Breast epithelium (tissue), 4 donors: Measurements from ENCODE around the gene RFNG. TPM values are rescaled to one million over a fixed set of nuclear protein-coding genes. Genes with fewer than 3 reads are reported as not detected.
A peak's percentile ranks its signal among the peaks of the same experiment; 100 is the strongest.

Source experiments
- DNase-seq, 2 donors: peaks; one replicate each; pipeline ENCODE4 v3.0.0-alpha.2; 2019; ENCODE audit warnings: low spot score in 2 of 2
- H3K27ac ChIP-seq, 2 donors: fragments of 200-600 bp; sonication (generic) in 1 of 2; one replicate each; pipeline ENCODE4 v1.5.1; 2016 to 2019; ENCODE audit warnings: mild to moderate bottlenecking in 1 of 2
- H3K27me3 ChIP-seq, 2 donors: fragments of 200-600 bp; sonication (generic) in 1 of 2; one replicate each; pipeline versions ENCODE4 v1.5.1 to v1.6.0; 2017 to 2019; ENCODE audit warnings: control low read depth in 1 of 2, mild to moderate bottlenecking in 1 of 2
- H3K36me3 ChIP-seq: fragments of 200-600 bp; one replicate; pipeline ENCODE4 v1.5.1; 2019
- H3K4me1 ChIP-seq, 2 donors: fragments of 200-600 bp; sonication (generic); one replicate each; pipeline ENCODE4 v1.5.1; 2016 to 2019; ENCODE audit warnings: control low read depth in 1 of 2
- H3K4me3 ChIP-seq, 3 donors: fragments of 200-600 bp; sonication (generic); 1 replicate in 2 of 3; 2 replicates in 1 of 3; pipeline ENCODE4 v1.5.1; 2016 to 2019; ENCODE audit warnings: mild to moderate bottlenecking in 3 of 3, moderate library complexity in 2 of 3
- H3K9me3 ChIP-seq, 2 donors: fragments of 200-600 bp; sonication (generic) in 1 of 2; one replicate each; pipeline ENCODE4 v1.5.1; 2016 to 2019; ENCODE audit warnings: control low read depth in 1 of 2
- CTCF ChIP-seq, 3 donors: fragments of 450-650 bp; IDR thresholded peaks; one replicate each; pipeline ENCODE4 v1.5.1; 2016 to 2017; ENCODE audit warnings: antibody characterized with exemption in 3 of 3, mild to moderate bottlenecking in 3 of 3, moderate library complexity in 3 of 3
- POLR2A ChIP-seq: fragments of 450-650 bp; IDR thresholded peaks from one replicate; pipeline ENCODE4 v1.6.1; 2016; ENCODE audit warnings: antibody characterized with exemption, mild to moderate bottlenecking, moderate library complexity
- POLR2AphosphoS5 ChIP-seq, 3 donors: sonication (generic); formaldehyde crosslinking; IDR thresholded peaks; one replicate each; pipeline ENCODE4 v1.6.1; 2017; ENCODE audit warnings: antibody characterized with exemption in 3 of 3
- intact Hi-C: fragments of 100-400 bp; cut with DNase I; formaldehyde crosslinking; loops from one replicate; pipeline ENCODE4 v1.15.1; 2023; ENCODE audit warnings: low total_unique reads
- total RNA-seq, 3 donors: library from RNA; depleted of rRNA; stranded (reverse); fragments of >200 nt; gene quantifications; one replicate each; pipeline ENCODE4 v1.1.0, GENCODE V29; 2016

RFNG gene
- total RNA-seq, 3 donors from 2014 or later, result 30.5 to 49.4 (median 31.8) TPM

DNA sequence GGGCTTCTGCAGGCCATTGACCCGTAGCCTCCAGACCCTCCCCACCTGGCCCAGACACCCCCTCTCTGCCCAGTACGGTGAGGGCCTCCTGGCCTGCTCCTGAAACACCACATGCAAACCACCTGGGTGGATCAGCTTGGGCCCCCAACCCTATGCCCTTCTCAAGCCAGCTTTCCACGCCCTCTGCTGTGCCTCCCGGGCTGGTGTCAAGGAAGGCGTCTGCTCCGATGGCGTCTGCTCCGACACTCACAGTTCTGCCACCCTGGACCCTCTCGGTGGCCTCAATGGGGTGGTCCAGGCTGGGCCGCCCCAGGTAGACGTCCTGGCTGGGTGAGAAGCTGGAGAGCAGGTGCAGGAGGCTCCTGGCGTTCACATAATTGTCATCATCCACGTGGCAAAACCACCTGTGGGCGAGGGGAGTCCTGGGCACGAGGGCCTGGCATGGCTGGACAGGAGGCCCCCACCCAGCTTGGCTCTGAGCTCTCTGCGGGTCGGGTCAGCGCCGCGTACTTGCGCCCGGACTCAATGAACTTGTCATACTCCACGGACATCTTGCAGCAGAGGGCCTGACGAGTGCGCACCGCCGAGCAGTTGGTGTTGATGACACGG is 1.4 kb downstream of the RFNG start:
- H3K4me1 ChIP-seq, result peaks cover 6 to 23% of the 10 kb centered on the region in 2 donors
- H3K9me3 ChIP-seq, result no peaks in the 10 kb centered on the region
- H3K36me3 ChIP-seq, result no peaks in the 10 kb centered on the region
- H3K27ac ChIP-seq, result peak overlapping the region; percentile 55 to 84
- H3K4me3 ChIP-seq, result peak overlapping the region; percentile 79 to 98 (median 79)
- TF ChIP-seq POLR2AphosphoS5 (IDR thresholded peaks at IDR 0.05) (no peak), POLR2A (no peak), CTCF (IDR thresholded peaks at IDR 0.05) (no peak)
- no peaks in the 10 kb centered on the region for H3K27me3 ChIP-seq
- no peak for DNase-seq
- intact Hi-C loops, result no loop called here

- TF ChIP-seq CTCF (IDR thresholded peaks at IDR 0.05) (no peak), POLR2A (no peak), POLR2AphosphoS5 (IDR thresholded peaks at IDR 0.05) (no peak)
- no peaks in the 10 kb centered on the region for H3K27me3 ChIP-seq
- no peaks in the 10 kb centered on the region for H3K36me3 ChIP-seq
- H3K27ac ChIP-seq, result no peak overlapping the region
- intact Hi-C loops, result no loop called here
- H3K9me3 ChIP-seq, result no peaks in the 10 kb centered on the region
- peaks cover 6 to 23% of the 10 kb centered on the region in 2 donors for H3K4me1 ChIP-seq
- DNase-seq, result no peak
- no peak overlapping the region for H3K4me3 ChIP-seq
Measured at GRCh38 chr17:82049521-82049971, 2.1 kb downstream of the RFNG start.

- TF ChIP-seq POLR2A (no peak), CTCF (IDR thresholded peaks at IDR 0.05) (no peak), POLR2AphosphoS5 (IDR thresholded peaks at IDR 0.05) (no peak)
- Histone ChIP-seq H3K4me1 (peaks cover 6 to 23% of the 10 kb centered on the region in 2 donors), H3K27ac (no peak overlapping the region), H3K27me3 (no peaks in the 10 kb centered on the region), H3K36me3 (no peaks in the 10 kb centered on the region), H3K9me3 (no peaks in the 10 kb centered on the region), H3K4me3 (no peak overlapping the region)
- intact Hi-C loops, result no loop called here
- no peak for DNase-seq
Measured at GRCh38 chr17:82049106-82049505, 2.5 kb downstream of the RFNG start.

- H3K36me3 ChIP-seq, result no peaks in the 10 kb centered on the region
- H3K27ac ChIP-seq, result no peak overlapping the region
- peaks cover 6 to 21% of the 10 kb centered on the region in 2 donors for H3K4me1 ChIP-seq
- H3K27me3 ChIP-seq, result no peaks in the 10 kb centered on the region
- intact Hi-C loops, result no loop called here
- no peak for TF ChIP-seq POLR2AphosphoS5 (IDR thresholded peaks at IDR 0.05)
- no peak for TF ChIP-seq CTCF (IDR thresholded peaks at IDR 0.05)
- no peak for TF ChIP-seq POLR2A
- no peak for DNase-seq
- H3K9me3 ChIP-seq, result no peaks in the 10 kb centered on the region
- no peak overlapping the region for H3K4me3 ChIP-seq
Measured at GRCh38 chr17:82048571-82048971, 3.0 kb downstream of the RFNG start.

DNA sequence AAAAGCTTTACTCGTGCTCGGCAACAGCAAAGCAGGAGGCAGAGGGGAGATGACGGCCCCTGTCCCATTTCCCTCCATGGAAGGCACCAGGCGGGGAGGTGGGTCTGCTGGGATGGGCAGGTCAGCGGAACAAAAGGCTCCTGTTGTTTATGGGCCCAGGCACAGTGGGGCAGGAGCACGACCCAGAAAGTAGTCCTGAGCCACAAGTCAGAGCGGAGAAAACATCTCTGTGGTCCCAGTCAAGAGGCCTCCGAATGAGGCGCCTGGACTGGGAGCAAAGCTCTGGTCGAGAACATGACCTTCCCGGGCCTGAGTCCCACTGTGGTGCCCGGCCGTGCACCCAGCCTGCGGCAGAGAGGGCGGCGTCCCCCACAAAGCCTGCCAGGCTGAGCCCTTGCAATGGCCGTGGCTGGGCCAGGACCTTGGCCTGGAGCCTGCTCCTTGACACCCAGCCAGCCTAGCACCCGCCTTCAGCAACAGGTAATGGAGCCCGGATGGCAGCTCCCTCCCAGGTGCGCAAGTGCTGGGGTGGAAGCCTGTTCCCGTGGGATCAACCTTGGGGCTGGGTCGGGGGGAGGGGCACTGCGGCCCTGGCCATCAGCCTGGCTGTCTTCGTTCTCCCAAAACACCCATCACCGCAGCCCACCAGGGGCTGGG is 3.6 kb downstream of the RFNG start:
- Histone ChIP-seq H3K4me3 (no peak overlapping the region), H3K27ac (no peak overlapping the region), H3K36me3 (no peaks in the 10 kb centered on the region), H3K4me1 (peaks cover 6 to 16% of the 10 kb centered on the region in 2 donors), H3K9me3 (no peaks in the 10 kb centered on the region), H3K27me3 (no peaks in the 10 kb centered on the region)
- intact Hi-C loops, result no loop called here
- TF ChIP-seq CTCF (IDR thresholded peaks at IDR 0.05), result no peak
- no peak for TF ChIP-seq POLR2AphosphoS5 (IDR thresholded peaks at IDR 0.05)
- TF ChIP-seq POLR2A, result no peak
- no peak for DNase-seq
